ENCODE measurements around the gene TCF7L1. TPM values are rescaled to one million over a fixed set of nuclear protein-coding genes. Genes with fewer than 3 reads are reported as not detected.
A peak's percentile ranks its signal among the peaks of the same experiment; 100 is the strongest.
"Not testable (repeated sequence)": the region's sequence is repeated elsewhere in the genome, so short reads cannot be mapped to it uniquely, and the experiment has no call there.

The TCF7L1 gene
- polyA plus RNA-seq, 6 donors from 2014 or later = 0.35 TPM; not detected in 5

GRCh38 chr2:85134896-85135659 is 1.9 kb downstream of the TCF7L1 start:
- ATAC-seq (ENCODE audit: low read depth in 2 of 2) (no peak), DNase-seq (no peak)
- peak overlapping the region in 7 of 8 donors; percentile 59 to 81 (median 68) for H3K4me3 Mint-ChIP-seq
- H3K9me3 Mint-ChIP-seq = no peaks in the 10 kb centered on the region
- H3K27ac Mint-ChIP-seq = no peak overlapping the region
- no peaks in the 10 kb centered on the region for H3K36me3 Mint-ChIP-seq
- peaks cover 10 to 14% (median 12%) of the 10 kb centered on the region in 3 donors for H3K4me1 Mint-ChIP-seq
- H3K27me3 Mint-ChIP-seq = peaks cover 60 to 68% (median 67%) of the 10 kb centered on the region in 3 donors

DNA sequence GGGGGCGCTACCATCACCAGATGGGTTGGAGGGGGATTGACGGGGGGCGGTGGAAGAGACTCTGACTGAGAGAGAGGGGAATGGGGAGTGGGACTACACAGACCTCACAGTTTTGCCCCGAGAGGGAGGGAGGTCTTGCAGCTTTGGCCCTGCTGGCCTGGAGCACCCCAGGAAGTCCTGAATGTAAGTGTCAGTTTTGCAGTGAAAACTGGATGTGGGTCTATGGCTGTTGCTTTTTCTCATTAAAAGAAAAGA is 2.4 kb downstream of the TCF7L1 start:
- no peaks in the 10 kb centered on the region for H3K36me3 Mint-ChIP-seq
- H3K27me3 Mint-ChIP-seq = peaks cover 60 to 69% (median 66%) of the 10 kb centered on the region in 3 donors
- H3K27ac Mint-ChIP-seq = no peak overlapping the region
- H3K4me1 Mint-ChIP-seq = peaks cover 10 to 14% (median 12%) of the 10 kb centered on the region in 3 donors
- no peaks in the 10 kb centered on the region for H3K9me3 Mint-ChIP-seq
- DNase-seq = no peak
- ATAC-seq (ENCODE audit: low read depth in 2 of 2) = no peak
- peak overlapping the region in 4 of 8 donors; percentile 12 to 68 (median 58) for H3K4me3 Mint-ChIP-seq

DNA sequence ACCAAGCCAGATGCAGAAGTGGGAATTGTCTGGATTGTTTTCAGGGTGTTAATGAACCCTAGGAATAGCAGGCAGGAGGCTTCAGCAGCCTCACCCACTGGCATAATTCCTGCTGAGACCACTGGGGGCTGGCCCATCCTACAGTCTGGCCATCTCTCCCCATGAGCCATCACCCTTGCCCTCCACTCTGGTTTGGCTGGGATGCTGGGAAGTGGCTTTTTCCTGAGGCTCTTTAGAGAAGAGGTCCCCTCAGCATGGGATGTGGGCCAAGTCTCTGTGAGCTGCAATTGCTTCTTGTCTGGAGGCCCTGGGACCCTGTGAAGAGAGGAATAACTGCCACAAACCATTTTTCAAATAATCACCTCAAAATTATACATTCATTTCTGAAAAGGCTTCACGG is 4.0 kb downstream of the TCF7L1 start:
- no peak for DNase-seq
- no peak overlapping the region for H3K4me3 Mint-ChIP-seq
- peaks cover 7 to 10% (median 9%) of the 10 kb centered on the region in 3 donors for H3K4me1 Mint-ChIP-seq
- H3K36me3 Mint-ChIP-seq = no peaks in the 10 kb centered on the region
- H3K27ac Mint-ChIP-seq = no peak overlapping the region
- ATAC-seq (ENCODE audit: low read depth in 2 of 2) = no peak
- H3K27me3 Mint-ChIP-seq = peaks cover 60 to 69% (median 65%) of the 10 kb centered on the region in 3 donors
- no peaks in the 10 kb centered on the region for H3K9me3 Mint-ChIP-seq

- Mint-ChIP-seq H3K27me3 (peaks cover 35 to 52% (median 41%) of the 10 kb centered on the region in 3 donors), H3K36me3 (no peaks in the 10 kb centered on the region), H3K27ac (no peak overlapping the region), H3K4me3 (no peak overlapping the region), H3K9me3 (no peaks in the 10 kb centered on the region), H3K4me1 (no peaks in the 10 kb centered on the region)
- DNase-seq (no peak), ATAC-seq (ENCODE audit: low read depth in 2 of 2) (no peak)
Observed at GRCh38 chr2:85143463-85144082, 10.4 kb downstream of the TCF7L1 start.

DNA sequence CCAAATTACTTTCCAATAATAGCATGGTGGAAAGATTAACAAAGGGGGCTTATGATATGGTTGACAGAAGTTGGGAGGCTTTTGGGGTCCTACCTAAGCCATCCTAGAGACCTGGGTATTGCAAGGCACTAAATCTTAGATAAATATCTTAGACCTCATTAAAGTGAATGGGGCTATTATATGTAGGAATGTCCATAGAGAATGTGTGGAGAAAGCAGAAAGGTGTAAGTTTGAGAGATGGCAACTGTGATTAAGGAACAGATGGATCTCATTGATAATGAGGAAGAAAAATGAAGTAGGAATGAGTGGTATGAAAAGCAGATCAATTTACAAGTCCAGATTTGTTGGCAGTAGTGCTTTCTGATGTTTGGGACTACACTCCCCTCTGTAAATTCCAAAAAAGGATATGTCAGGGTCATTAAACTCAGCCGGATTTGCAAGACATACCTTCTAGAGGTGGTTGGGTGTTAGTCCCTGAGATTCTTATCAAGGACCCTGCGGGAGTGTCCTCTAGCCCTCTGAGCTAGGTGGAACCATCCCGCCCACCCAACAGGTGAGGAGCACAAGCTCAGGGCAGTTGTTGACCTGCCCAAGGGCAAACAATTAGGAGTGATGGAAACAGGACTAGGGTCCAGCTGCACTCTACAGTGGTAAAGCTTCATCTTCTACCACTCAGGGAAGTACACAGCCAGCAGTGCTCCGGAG is 12.1 kb downstream of the TCF7L1 start:
- H3K27ac Mint-ChIP-seq = no peak overlapping the region
- peaks cover 23 to 38% (median 26%) of the 10 kb centered on the region in 3 donors for H3K27me3 Mint-ChIP-seq

DNA sequence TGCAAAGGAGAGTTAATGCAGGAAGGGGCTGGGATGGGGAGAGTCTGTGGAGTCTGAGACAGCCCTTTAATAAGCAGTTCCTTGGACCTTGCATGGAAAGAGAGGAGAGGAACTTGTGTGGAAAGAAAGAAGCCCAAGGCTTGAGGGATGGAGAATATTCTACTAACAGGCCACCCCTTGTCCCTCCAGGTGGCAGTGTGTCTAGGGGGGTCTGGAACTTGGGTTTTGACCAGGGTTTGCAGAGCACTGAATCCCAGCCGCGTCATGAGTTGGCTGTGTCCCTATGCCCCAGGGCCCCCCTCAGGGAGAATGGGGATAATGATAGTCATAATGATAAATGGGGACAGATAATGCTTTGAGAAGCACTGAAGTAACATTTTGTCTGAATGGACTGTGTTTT is 15.0 kb downstream of the TCF7L1 start:
- ATAC-seq (ENCODE audit: low read depth in 2 of 2) = no peak
- no peak for DNase-seq
- Mint-ChIP-seq H3K36me3 (no peaks in the 10 kb centered on the region), H3K4me1 (no peaks in the 10 kb centered on the region), H3K4me3 (no peak overlapping the region), H3K27ac (peak overlapping the region in 2 of 6 donors; percentile 1 to 3), H3K27me3 (peaks cover 9 to 20% (median 12%) of the 10 kb centered on the region in 3 donors), H3K9me3 (no peaks in the 10 kb centered on the region)

More for the DNA sequence above, 12.1 kb downstream of the TCF7L1 start:
- Mint-ChIP-seq H3K4me1 (no peaks in the 10 kb centered on the region), H3K9me3 (no peaks in the 10 kb centered on the region), H3K36me3 (no peaks in the 10 kb centered on the region), H3K4me3 (no peak overlapping the region)
- ATAC-seq (ENCODE audit: low read depth in 2 of 2) = no peak
- no peak for DNase-seq

DNA sequence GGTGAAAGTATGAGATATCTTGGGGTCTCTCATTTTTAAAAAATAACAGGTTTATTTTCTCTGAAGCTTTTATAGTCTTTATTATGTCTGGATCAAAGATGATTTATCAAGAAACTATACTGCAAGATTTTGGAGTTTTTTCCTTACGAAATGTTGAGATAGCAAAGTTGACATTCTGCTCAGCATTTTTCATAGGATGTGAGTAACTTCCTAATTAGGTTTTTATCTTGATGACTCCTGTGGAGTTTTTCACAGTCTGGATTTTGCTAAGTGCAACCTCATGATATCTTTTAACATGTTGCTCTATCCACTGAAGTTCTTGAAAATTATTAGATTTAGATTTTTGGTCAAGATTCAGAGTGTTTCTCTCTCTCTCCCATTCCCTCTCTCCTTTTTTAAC is 17.8 kb downstream of the TCF7L1 start:
- DNase-seq = no peak
- no peaks in the 10 kb centered on the region for H3K4me1 Mint-ChIP-seq
- no peak overlapping the region for H3K4me3 Mint-ChIP-seq
- H3K9me3 Mint-ChIP-seq = peaks cover 0 to 4% (median 0%) of the 10 kb centered on the region in 7 donors
- peaks cover 6 to 30% (median 26%) of the 10 kb centered on the region in 3 donors for H3K27me3 Mint-ChIP-seq
- H3K27ac Mint-ChIP-seq = no peak overlapping the region
- no peaks in the 10 kb centered on the region for H3K36me3 Mint-ChIP-seq
- ATAC-seq (ENCODE audit: low read depth in 2 of 2) = no peak

GRCh38 chr2:85152895-85153294 is 19.7 kb downstream of the TCF7L1 start:
- no peaks in the 10 kb centered on the region for H3K4me1 Mint-ChIP-seq

DNA sequence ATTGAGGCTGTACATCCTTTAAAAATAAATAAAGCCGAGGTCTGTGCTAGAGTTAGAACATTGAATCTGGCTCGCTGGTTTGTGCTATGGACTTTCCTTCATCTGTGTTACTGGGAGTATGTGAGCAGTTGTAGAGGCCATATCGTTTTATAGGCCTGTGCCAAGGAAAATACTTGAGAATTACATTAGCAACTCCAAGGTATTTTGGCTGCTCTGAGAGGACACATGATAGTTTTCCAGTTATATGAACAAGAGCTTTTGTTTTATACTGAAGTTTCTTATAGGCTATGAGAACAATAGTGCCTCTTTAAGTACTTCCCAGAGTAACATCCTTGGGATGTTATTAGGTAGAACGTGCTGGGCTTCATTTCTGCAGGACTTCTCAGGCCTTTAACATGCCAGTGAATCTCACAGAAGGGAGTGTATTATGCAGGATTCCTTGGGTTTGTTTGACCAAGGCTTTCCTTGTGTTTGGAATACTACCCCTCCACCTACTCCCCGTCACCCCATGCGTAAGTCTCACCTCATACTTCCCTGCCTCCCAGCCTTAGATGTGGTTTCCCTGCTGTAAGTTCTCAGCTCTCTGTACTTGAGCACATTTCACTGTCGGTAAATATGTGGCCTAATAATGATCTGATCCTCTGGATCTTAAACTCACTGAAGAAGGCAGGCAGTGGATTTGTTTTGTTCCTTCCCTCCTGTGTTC is 21.0 kb downstream of the TCF7L1 start:
- no peaks in the 10 kb centered on the region for H3K36me3 Mint-ChIP-seq
- DNase-seq (no peak), ATAC-seq (ENCODE audit: low read depth in 2 of 2) (no peak)
- H3K27me3 Mint-ChIP-seq = peaks cover 6 to 14% (median 10%) of the 10 kb centered on the region in 3 donors
- H3K9me3 Mint-ChIP-seq = peaks cover 0 to 4% (median 0%) of the 10 kb centered on the region in 7 donors
- H3K4me1 Mint-ChIP-seq = no peaks in the 10 kb centered on the region
- no peak overlapping the region for H3K4me3 Mint-ChIP-seq
- no peak overlapping the region for H3K27ac Mint-ChIP-seq

More at GRCh38 chr2:85152895-85153294, 19.7 kb downstream of the TCF7L1 start:
- H3K27me3 Mint-ChIP-seq = peaks cover 6 to 18% (median 15%) of the 10 kb centered on the region in 3 donors
- ATAC-seq (ENCODE audit: low read depth in 2 of 2) = no peak
- no peak overlapping the region for H3K4me3 Mint-ChIP-seq
- no peaks in the 10 kb centered on the region for H3K36me3 Mint-ChIP-seq
- H3K27ac Mint-ChIP-seq = no peak overlapping the region
- no peak for DNase-seq
- H3K9me3 Mint-ChIP-seq = peaks cover 0 to 4% (median 0%) of the 10 kb centered on the region in 7 donors

DNA sequence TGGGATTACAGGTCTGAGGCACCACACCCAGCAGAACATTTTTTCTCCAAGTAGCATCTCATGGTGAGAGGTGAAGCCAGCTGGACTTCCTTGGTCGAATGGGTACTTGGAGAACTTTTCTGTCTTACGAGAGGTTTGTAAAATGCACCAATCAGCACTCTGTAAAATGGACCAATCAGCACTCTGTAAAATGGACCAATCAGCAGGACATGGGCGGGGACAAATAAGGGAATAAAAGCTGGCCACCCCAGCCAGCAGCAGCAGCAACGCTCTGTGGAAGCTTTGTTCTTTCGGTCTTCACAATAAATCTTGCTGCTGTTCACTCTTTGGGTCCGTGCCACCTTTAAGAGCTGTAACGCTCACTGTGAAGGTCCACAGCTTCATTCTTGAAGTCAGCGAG is 21.9 kb downstream of the TCF7L1 start:
- not testable (repeated sequence) for H3K27ac Mint-ChIP-seq; DNase-seq; H3K4me1 Mint-ChIP-seq; ATAC-seq (ENCODE audit: low read depth in 2 of 2); H3K4me3 Mint-ChIP-seq; H3K36me3 Mint-ChIP-seq; H3K9me3 Mint-ChIP-seq
- peaks cover 6 to 14% (median 10%) of the 10 kb centered on the region in 3 donors for H3K27me3 Mint-ChIP-seq

- peaks cover 0 to 4% (median 0%) of the 10 kb centered on the region in 7 donors for H3K9me3 Mint-ChIP-seq
- H3K36me3 Mint-ChIP-seq = no peaks in the 10 kb centered on the region
- H3K4me1 Mint-ChIP-seq = no peaks in the 10 kb centered on the region
- no peak for ATAC-seq (ENCODE audit: low read depth in 2 of 2)
- H3K27ac Mint-ChIP-seq = no peak overlapping the region
- H3K4me3 Mint-ChIP-seq = no peak overlapping the region
- H3K27me3 Mint-ChIP-seq = peaks cover 6 to 14% (median 10%) of the 10 kb centered on the region in 3 donors
- DNase-seq = no peak
Observed at GRCh38 chr2:85156153-85156552, 23.0 kb downstream of the TCF7L1 start.

- Mint-ChIP-seq H3K4me3 (no peak overlapping the region), H3K4me1 (no peaks in the 10 kb centered on the region), H3K36me3 (no peaks in the 10 kb centered on the region), H3K27ac (no peak overlapping the region), H3K27me3 (peaks cover 6 to 17% (median 10%) of the 10 kb centered on the region in 3 donors), H3K9me3 (peaks cover 0 to 4% (median 0%) of the 10 kb centered on the region in 7 donors)
- ATAC-seq (ENCODE audit: low read depth in 2 of 2) (no peak), DNase-seq (no peak)
Observed at GRCh38 chr2:85156619-85157018, 23.4 kb downstream of the TCF7L1 start.

GRCh38 chr2:85157345-85157744 is 24.2 kb downstream of the TCF7L1 start:
- no peak for DNase-seq
- Mint-ChIP-seq H3K27ac (no peak overlapping the region), H3K9me3 (peaks cover 0 to 4% (median 0%) of the 10 kb centered on the region in 7 donors), H3K4me3 (no peak overlapping the region), H3K36me3 (no peaks in the 10 kb centered on the region), H3K27me3 (peaks cover 6 to 19% (median 10%) of the 10 kb centered on the region in 3 donors), H3K4me1 (no peaks in the 10 kb centered on the region)
- ATAC-seq (ENCODE audit: low read depth in 2 of 2) = no peak
